ENCODE results near the gene TRIM38.
"Not testable (repeated sequence)": the region's sequence is repeated elsewhere in the genome, so short reads cannot be mapped to it uniquely, and the experiment has no call there.

TRIM38 gene

DNA sequence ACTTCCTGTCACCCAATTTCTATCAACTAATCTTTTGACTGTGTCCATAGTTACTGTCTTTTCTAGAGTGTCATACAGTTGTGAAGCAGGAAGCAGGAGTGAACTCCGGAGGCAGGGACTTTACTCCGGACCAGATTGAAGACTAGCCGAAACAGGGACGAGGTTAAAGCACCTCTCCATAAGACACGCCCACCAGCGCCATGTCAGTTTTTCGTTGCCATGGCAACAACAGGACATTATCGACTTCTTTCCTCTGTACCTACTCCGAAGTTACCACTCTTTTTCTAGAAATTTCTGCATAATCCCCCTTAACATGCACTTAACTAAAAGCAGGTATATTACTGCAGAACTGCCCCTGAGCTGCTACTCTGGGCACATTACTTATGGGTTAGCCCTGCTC lies 25.2 kb downstream of the TRIM38 start:
- H3K4me3 Mint-ChIP-seq = no peak overlapping the region
- peaks cover 39% of the 10 kb centered on the region for H3K36me3 Mint-ChIP-seq (ENCODE audit: insufficient read depth)
- no peak for ATAC-seq (replicated peaks; ENCODE audit: extremely low read depth, poor library complexity, severe bottlenecking)
- H3K27ac Mint-ChIP-seq (ENCODE audit: low read depth) = no peak overlapping the region
- DNase-seq (ENCODE audit: low spot score in 2 of 2) = no peak
- H3K27me3 Mint-ChIP-seq = no peaks in the 10 kb centered on the region
- H3K9me3 Mint-ChIP-seq = no peaks in the 10 kb centered on the region
- peaks cover 23% of the 10 kb centered on the region for H3K4me1 Mint-ChIP-seq

- no peak for ATAC-seq (replicated peaks; ENCODE audit: extremely low read depth, poor library complexity, severe bottlenecking)
- no peak for DNase-seq (ENCODE audit: low spot score in 2 of 2)
- Mint-ChIP-seq H3K27me3 (no peaks in the 10 kb centered on the region), H3K36me3 (ENCODE audit: insufficient read depth) (peaks cover 19% of the 10 kb centered on the region), H3K4me1 (peaks cover 26% of the 10 kb centered on the region), H3K27ac (ENCODE audit: low read depth) (no peak overlapping the region), H3K9me3 (no peaks in the 10 kb centered on the region), H3K4me3 (no peak overlapping the region)
Measured at GRCh38 chr6:25990172-25990873, 27.7 kb downstream of the TRIM38 start.

DNA sequence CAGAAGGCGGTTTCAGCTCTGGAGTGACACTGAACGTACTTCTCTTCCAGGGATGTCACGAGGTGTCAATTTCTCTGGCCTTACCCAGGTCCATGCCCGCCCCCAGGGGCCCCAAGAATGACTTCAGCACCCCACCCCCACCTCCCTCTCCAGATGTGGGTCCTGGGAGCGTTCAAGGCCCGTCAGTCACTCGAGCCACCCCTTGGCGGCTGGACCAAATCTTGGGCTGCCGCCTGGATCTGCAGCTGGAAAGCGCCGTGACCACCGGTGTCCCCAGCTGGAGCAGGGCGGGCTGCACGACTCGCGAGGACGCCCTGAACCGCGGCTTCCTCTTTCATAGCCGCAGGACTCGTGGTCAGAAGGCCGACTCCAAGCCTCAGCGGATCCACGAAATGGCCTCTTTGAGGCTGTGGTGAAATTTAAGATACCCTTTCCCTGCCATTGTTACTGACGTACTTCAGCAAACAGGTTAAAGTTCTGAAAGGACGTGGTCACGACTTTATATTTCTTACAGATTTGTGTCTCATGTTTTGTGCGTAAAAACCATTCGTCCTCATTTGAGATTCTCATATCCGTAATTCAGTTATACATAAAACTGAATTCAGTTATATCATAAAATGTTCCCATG lies 29.3 kb downstream of the TRIM38 start:
- Mint-ChIP-seq H3K4me1 (peaks cover 26% of the 10 kb centered on the region), H3K27ac (ENCODE audit: low read depth) (peak overlapping the region; percentile 84), H3K9me3 (no peaks in the 10 kb centered on the region), H3K4me3 (peak overlapping the region; percentile 89), H3K36me3 (ENCODE audit: insufficient read depth) (peaks cover 15% of the 10 kb centered on the region), H3K27me3 (no peaks in the 10 kb centered on the region)
- ATAC-seq (replicated peaks; ENCODE audit: extremely low read depth, poor library complexity, severe bottlenecking) (peak; percentile 41), DNase-seq (ENCODE audit: low spot score in 2 of 2) (peak; percentile 32 to 33)

DNA sequence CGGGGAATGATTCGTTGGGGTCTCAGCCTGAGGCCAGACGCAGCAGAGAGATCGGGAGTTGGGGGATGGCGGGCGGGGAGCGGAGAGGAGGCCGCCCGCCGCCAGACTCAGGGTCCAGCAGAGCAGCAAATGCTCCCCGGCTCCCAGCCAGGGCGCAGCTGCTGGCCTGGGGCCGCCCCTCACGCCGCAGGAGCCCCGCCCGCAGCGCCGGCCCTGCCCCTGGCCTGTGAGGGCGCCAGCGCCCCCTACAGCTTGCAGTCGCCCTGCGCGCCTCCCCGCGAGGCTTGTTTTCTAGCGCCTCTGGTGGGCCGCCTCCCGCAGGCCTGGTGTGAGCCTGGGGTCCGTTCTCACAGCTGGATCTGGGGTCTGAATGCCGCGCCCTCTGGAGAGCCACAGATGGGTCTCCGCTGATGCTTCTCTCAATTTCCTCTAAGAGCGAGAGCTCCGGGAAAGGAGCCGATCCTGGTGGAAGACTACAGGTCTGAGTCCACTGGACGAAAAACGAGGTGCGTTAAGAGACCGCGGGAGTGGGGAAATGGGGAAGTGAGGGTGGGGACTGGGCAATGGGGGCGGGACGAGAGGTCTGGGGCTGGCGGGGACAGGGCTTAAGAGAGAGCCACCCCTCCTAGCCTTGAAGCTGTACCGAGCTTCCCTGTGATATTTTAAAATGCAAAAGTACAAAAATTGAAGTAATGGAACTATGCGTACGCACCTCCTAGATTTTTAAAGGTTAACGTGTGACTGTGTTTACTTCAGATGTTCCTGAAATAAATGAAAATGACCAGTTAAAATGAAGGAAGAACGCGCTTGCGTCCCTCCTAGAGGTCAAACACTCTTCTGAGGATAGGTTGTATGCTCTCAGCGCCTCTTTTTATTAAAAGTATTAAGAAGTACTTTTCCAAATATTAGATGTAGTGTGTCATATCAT lies 30.1 kb downstream of the TRIM38 start:
- Mint-ChIP-seq H3K4me1 (peaks cover 20% of the 10 kb centered on the region), H3K9me3 (no peaks in the 10 kb centered on the region), H3K4me3 (peak overlapping the region; percentile 89), H3K27ac (ENCODE audit: low read depth) (peak overlapping the region; percentile 84), H3K36me3 (ENCODE audit: insufficient read depth) (peaks cover 11% of the 10 kb centered on the region), H3K27me3 (no peaks in the 10 kb centered on the region)
- ATAC-seq (replicated peaks; ENCODE audit: extremely low read depth, poor library complexity, severe bottlenecking) (peak; percentile 90), DNase-seq (ENCODE audit: low spot score in 2 of 2) (peak; percentile 88 to 97)

DNA sequence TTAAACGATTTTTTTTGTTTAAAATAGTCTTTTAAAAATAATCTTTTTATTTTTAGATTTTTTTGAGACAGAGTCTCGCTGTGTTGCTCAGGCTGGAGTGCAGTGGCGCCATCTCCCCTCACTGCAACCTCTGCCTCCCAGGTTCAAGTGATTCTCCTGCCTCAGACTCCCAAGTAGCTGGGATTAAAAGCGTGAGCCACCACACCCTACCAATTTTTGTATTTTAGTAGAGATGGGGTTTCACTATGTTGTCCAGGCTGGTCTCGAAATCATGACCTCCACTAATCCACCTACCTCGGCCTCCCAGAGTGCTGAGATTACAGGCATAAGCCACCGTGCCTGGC lies 30.7 kb downstream of the TRIM38 start:
- ATAC-seq (replicated peaks; ENCODE audit: extremely low read depth, poor library complexity, severe bottlenecking) = not testable (repeated sequence)
- peak overlapping the region; percentile 84 for H3K27ac Mint-ChIP-seq (ENCODE audit: low read depth)

GRCh38 chr6:25995507-25995906 lies 32.9 kb downstream of the TRIM38 start:
- no peak overlapping the region for H3K4me3 Mint-ChIP-seq
- no peaks in the 10 kb centered on the region for H3K9me3 Mint-ChIP-seq
- H3K27ac Mint-ChIP-seq (ENCODE audit: low read depth) = no peak overlapping the region
- ATAC-seq (replicated peaks; ENCODE audit: extremely low read depth, poor library complexity, severe bottlenecking) = no peak
- H3K36me3 Mint-ChIP-seq (ENCODE audit: insufficient read depth) = peaks cover 7% of the 10 kb centered on the region
- H3K27me3 Mint-ChIP-seq = no peaks in the 10 kb centered on the region
- peaks cover 14% of the 10 kb centered on the region for H3K4me1 Mint-ChIP-seq
- DNase-seq (ENCODE audit: low spot score in 2 of 2) = no peak

More for the DNA sequence above, 30.7 kb downstream of the TRIM38 start:
- not testable (repeated sequence) for H3K27me3 Mint-ChIP-seq; DNase-seq (ENCODE audit: low spot score in 2 of 2); H3K36me3 Mint-ChIP-seq (ENCODE audit: insufficient read depth); H3K9me3 Mint-ChIP-seq
- Mint-ChIP-seq H3K4me1 (peaks cover 14% of the 10 kb centered on the region), H3K4me3 (peak overlapping the region; percentile 89)

GRCh38 chr6:25997921-25998320 lies 35.3 kb downstream of the TRIM38 start:
- H3K36me3 Mint-ChIP-seq (ENCODE audit: insufficient read depth) = peaks cover 7% of the 10 kb centered on the region
- ATAC-seq (replicated peaks; ENCODE audit: extremely low read depth, poor library complexity, severe bottlenecking) (no peak), DNase-seq (ENCODE audit: low spot score in 2 of 2) (no peak)
- peaks cover 10% of the 10 kb centered on the region for H3K4me1 Mint-ChIP-seq
- H3K27me3 Mint-ChIP-seq = no peaks in the 10 kb centered on the region
- no peak overlapping the region for H3K4me3 Mint-ChIP-seq
- H3K9me3 Mint-ChIP-seq = no peaks in the 10 kb centered on the region
- H3K27ac Mint-ChIP-seq (ENCODE audit: low read depth) = no peak overlapping the region

- Mint-ChIP-seq H3K9me3 (no peaks in the 10 kb centered on the region), H3K36me3 (ENCODE audit: insufficient read depth) (peaks cover 7% of the 10 kb centered on the region), H3K4me1 (peaks cover 9% of the 10 kb centered on the region), H3K4me3 (no peak overlapping the region), H3K27me3 (no peaks in the 10 kb centered on the region), H3K27ac (ENCODE audit: low read depth) (no peak overlapping the region)
- no peak for ATAC-seq (replicated peaks; ENCODE audit: extremely low read depth, poor library complexity, severe bottlenecking)
- DNase-seq (ENCODE audit: low spot score in 2 of 2) = no peak
Measured at GRCh38 chr6:25998379-25998778, 35.8 kb downstream of the TRIM38 start.

- not testable (repeated sequence) for H3K27ac Mint-ChIP-seq (ENCODE audit: low read depth); H3K9me3 Mint-ChIP-seq; H3K27me3 Mint-ChIP-seq; H3K4me1 Mint-ChIP-seq; H3K36me3 Mint-ChIP-seq (ENCODE audit: insufficient read depth); ATAC-seq (replicated peaks; ENCODE audit: extremely low read depth, poor library complexity, severe bottlenecking); H3K4me3 Mint-ChIP-seq; DNase-seq (ENCODE audit: low spot score in 2 of 2)
Measured at GRCh38 chr6:25999225-25999624, 36.6 kb downstream of the TRIM38 start.

DNA sequence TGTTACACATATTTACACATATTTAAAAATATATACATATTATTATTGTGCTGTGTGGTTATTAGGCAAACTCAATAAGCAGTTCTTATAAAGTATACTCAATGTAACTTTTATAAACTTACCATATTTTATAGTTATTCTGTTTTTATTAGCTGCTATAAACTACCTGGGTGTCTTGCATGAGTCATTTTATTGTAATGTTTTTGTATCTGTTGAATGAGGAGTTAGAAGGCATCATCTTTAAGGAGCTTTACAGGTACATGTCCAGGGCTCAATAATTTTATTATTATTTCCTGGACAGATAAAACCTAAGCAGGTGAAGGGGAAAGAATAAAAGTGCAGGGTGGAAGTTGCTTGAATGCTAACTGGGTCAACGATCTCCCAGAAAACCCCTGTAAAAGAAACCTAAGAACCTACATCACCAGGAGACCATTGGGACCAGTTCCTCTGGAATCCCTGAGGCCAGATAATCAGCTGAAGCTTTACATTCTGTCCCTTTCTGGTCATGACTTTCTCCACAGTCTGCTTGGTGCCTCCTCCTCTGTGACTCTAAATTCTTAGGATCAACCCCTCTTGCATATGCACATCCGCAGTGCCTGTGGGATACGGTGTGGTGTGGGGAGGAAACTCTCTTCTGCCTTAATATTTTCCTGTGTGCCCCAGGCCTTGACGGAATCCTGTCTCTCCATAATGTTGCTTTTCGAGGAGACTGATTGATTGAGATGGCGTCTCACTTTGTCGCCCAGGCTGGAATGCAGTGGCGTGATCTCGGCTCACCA lies 38.0 kb downstream of the TRIM38 start:
- Mint-ChIP-seq H3K4me3 (no peak overlapping the region), H3K9me3 (no peaks in the 10 kb centered on the region), H3K4me1 (no peaks in the 10 kb centered on the region), H3K36me3 (ENCODE audit: insufficient read depth) (peaks cover 8% of the 10 kb centered on the region), H3K27ac (ENCODE audit: low read depth) (no peak overlapping the region), H3K27me3 (no peaks in the 10 kb centered on the region)
- DNase-seq (ENCODE audit: low spot score in 2 of 2) (no peak), ATAC-seq (replicated peaks; ENCODE audit: extremely low read depth, poor library complexity, severe bottlenecking) (no peak)

- DNase-seq (ENCODE audit: low spot score in 2 of 2) (no peak), ATAC-seq (replicated peaks; ENCODE audit: extremely low read depth, poor library complexity, severe bottlenecking) (no peak)
- H3K4me3 Mint-ChIP-seq = no peak overlapping the region
- H3K27me3 Mint-ChIP-seq = no peaks in the 10 kb centered on the region
- no peaks in the 10 kb centered on the region for H3K9me3 Mint-ChIP-seq
- H3K36me3 Mint-ChIP-seq (ENCODE audit: insufficient read depth) = peaks cover 4% of the 10 kb centered on the region
- H3K27ac Mint-ChIP-seq (ENCODE audit: low read depth) = no peak overlapping the region
- H3K4me1 Mint-ChIP-seq = no peaks in the 10 kb centered on the region
Measured at GRCh38 chr6:26003102-26003694, 40.6 kb downstream of the TRIM38 start.

Measured in central memory CD8-positive, alpha-beta T cell (primary cell).